Neutrophil (primary cell): ENCODE data around the gene APC2.

ENCODE experiments used
- H3K27ac ChIP-seq: fragments of 200-600 bp; sonication (generic); 2 replicates; pipeline ENCODE4 v1.5.1; 2016; ENCODE audit warnings: mild to moderate bottlenecking, moderate library complexity
- H3K27me3 ChIP-seq: fragments of 200-600 bp; sonication (generic); 2 replicates; pipeline ENCODE4 v1.6.0; 2016; ENCODE audit warnings: mild to moderate bottlenecking
- H3K36me3 ChIP-seq: fragments of 200-600 bp; sonication (generic); 2 replicates; pipeline ENCODE4 v1.5.1; 2017
- H3K4me1 ChIP-seq, 2 experiments: fragments of 200-600 bp in 1 of 2; sonication (generic) in 1 of 2; 1 replicate in 1 of 2; 2 replicates in 1 of 2; pipeline versions ENCODE4 v1.5.1 to v1.6.1; 2013 to 2016; ENCODE audit warnings: low read depth in 1 of 2, low read length in 1 of 2, mild to moderate bottlenecking in 1 of 2, moderate library complexity in 1 of 2; ENCODE audit not compliant: control insufficient read depth in 1 of 2, insufficient read depth in 1 of 2
- H3K4me3 ChIP-seq, 2 experiments: fragments of 200-600 bp in 1 of 2; sonication (generic) in 1 of 2; 1 replicate in 1 of 2; 2 replicates in 1 of 2; pipeline ENCODE4 v1.5.1; 2013 to 2016; ENCODE audit warnings: low read depth in 1 of 2, low read length in 1 of 2, mild to moderate bottlenecking in 1 of 2, moderate library complexity in 1 of 2
- H3K9me3 ChIP-seq: fragments of 200-600 bp; sonication (generic); 2 replicates; pipeline ENCODE4 v1.5.1; 2016
- CTCF ChIP-seq: fragments of 200-600 bp; sonication (generic); IDR thresholded peaks from 2 replicates; pipeline ENCODE4 v1.5.1; 2016; ENCODE audit warnings: antibody characterized with exemption

APC2 gene

DNA sequence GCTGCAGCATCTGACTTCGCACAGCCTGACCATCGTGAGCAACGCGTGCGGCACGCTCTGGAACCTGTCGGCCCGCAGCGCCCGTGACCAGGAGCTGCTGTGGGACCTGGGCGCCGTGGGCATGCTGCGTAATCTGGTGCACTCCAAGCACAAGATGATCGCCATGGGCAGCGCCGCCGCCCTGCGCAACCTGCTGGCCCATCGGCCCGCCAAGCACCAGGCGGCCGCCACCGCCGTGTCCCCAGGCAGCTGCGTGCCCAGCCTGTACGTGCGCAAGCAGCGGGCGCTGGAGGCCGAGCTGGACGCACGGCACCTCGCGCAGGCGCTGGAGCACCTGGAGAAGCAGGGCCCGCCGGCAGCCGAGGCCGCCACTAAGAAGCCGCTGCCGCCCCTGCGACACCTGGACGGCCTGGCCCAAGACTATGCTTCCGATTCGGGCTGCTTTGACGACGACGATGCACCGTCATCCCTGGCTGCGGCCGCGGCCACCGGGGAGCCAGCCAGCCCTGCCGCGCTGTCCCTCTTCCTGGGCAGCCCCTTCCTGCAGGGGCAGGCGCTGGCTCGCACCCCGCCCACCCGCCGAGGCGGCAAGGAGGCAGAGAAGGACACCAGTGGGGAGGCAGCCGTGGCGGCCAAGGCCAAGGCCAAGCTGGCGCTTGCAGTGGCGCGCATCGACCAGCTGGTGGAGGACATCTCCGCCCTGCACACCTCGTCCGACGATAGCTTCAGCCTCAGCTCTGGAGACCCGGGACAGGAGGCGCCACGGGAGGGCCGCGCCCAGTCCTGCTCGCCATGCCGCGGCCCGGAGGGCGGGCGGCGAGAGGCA is 15.5 kb downstream of the APC2 start:
- no peak for TF ChIP-seq CTCF
- Histone ChIP-seq H3K27me3 (peaks cover 72% of the 10 kb centered on the region), H3K4me3 (no peak overlapping the region), H3K4me1 (peaks cover 6 to 32% of the 10 kb centered on the region in 2 experiments), H3K36me3 (peaks cover 10% of the 10 kb centered on the region), H3K27ac (no peak overlapping the region), H3K9me3 (no peaks in the 10 kb centered on the region)

- Histone ChIP-seq H3K27me3 (peaks cover 79% of the 10 kb centered on the region), H3K4me3 (no peak overlapping the region), H3K27ac (no peak overlapping the region), H3K9me3 (no peaks in the 10 kb centered on the region), H3K4me1 (peaks cover 12 to 38% of the 10 kb centered on the region in 2 experiments), H3K36me3 (peaks cover 4% of the 10 kb centered on the region)
- TF ChIP-seq CTCF, result no peak
These were observed 16.1 kb downstream of the APC2 start for GRCh38 chr19:1466018-1466460.

DNA sequence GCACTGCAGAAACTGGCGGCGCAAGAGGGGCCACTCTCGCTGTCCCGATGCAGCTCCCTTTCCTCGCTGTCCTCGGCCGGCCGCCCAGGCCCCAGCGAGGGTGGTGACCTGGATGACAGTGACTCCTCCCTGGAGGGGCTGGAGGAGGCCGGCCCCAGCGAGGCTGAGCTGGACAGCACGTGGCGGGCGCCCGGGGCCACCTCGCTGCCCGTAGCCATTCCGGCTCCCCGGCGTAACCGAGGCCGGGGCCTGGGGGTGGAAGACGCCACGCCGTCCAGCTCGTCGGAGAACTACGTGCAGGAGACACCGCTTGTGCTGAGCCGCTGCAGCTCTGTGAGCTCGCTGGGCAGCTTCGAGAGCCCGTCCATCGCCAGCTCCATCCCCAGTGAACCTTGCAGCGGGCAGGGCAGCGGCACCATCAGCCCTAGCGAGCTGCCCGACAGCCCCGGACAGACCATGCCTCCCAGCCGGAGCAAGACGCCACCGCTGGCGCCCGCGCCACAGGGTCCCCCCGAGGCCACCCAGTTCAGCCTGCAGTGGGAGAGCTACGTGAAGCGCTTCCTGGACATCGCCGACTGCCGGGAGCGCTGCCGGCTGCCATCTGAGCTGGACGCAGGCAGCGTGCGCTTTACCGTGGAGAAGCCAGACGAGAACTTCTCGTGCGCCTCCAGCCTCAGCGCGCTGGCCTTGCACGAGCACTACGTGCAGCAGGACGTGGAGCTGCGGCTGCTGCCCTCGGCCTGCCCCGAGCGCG is 16.7 kb downstream of the APC2 start:
- H3K36me3 ChIP-seq, result no peaks in the 10 kb centered on the region
- H3K27ac ChIP-seq, result no peak overlapping the region
- H3K4me1 ChIP-seq, result peaks cover 17 to 44% of the 10 kb centered on the region in 2 experiments
- H3K9me3 ChIP-seq, result no peaks in the 10 kb centered on the region
- TF ChIP-seq CTCF, result no peak
- peaks cover 85% of the 10 kb centered on the region for H3K27me3 ChIP-seq
- no peak overlapping the region for H3K4me3 ChIP-seq

- Histone ChIP-seq H3K36me3 (no peaks in the 10 kb centered on the region), H3K4me3 (no peak overlapping the region), H3K9me3 (no peaks in the 10 kb centered on the region), H3K27me3 (peaks cover 85% of the 10 kb centered on the region), H3K27ac (no peak overlapping the region), H3K4me1 (peaks cover 19 to 45% of the 10 kb centered on the region in 2 experiments)
- no peak for TF ChIP-seq CTCF
These were observed 17.2 kb downstream of the APC2 start for GRCh38 chr19:1467215-1467489.

- H3K9me3 ChIP-seq, result no peaks in the 10 kb centered on the region
- H3K4me1 ChIP-seq, result peaks cover 19 to 45% of the 10 kb centered on the region in 2 experiments
- H3K36me3 ChIP-seq, result no peaks in the 10 kb centered on the region
- no peak overlapping the region for H3K27ac ChIP-seq
- TF ChIP-seq CTCF, result no peak
- H3K4me3 ChIP-seq, result no peak overlapping the region
- H3K27me3 ChIP-seq, result peaks cover 90% of the 10 kb centered on the region
These were observed 17.8 kb downstream of the APC2 start for GRCh38 chr19:1467490-1468273.
